Measurements from ENCODE around the gene WEE1. TPM values are rescaled to one million over a fixed set of nuclear protein-coding genes. Genes with fewer than 3 reads are reported as not detected.

Gene WEE1
- total RNA-seq, 1 donor from 2014 or later: 66.4 TPM

DNA sequence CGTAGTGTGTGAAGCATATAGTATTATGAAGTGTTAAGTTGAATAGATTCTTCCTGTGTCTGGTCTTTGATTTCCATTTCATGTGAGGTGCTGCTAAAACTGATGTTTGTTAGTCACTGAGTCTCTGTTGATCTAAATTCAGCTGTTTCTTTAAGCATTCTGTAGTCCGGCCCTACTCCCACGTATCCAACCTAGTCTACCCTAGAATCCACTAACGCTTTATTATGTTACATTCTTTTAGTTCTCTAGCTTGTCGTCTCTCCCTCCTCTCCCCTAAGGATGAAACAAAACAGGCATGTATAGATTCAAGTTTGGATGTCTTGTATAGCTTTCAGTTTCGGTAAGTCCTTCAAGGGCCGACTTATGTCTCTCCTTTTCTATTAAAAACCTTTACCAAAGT is 4.1 kb downstream of the WEE1 start:
- peaks cover 23% of the 10 kb centered on the region for H3K36me3 Mint-ChIP-seq
- peak overlapping the region; percentile 93 for H3K4me3 Mint-ChIP-seq
- no peaks in the 10 kb centered on the region for H3K9me3 Mint-ChIP-seq
- H3K4me1 Mint-ChIP-seq: peaks cover 40% of the 10 kb centered on the region
- H3K27ac Mint-ChIP-seq: peak overlapping the region; percentile 96
- no peak for TF ChIP-seq CTCF (IDR thresholded peaks at IDR 0.05; ENCODE audit: unreplicated experiment)
- no peaks in the 10 kb centered on the region for H3K27me3 Mint-ChIP-seq (ENCODE audit: low read depth)
- no peak for DNase-seq (ENCODE audit: low spot score in 2 of 2, unreplicated experiment in 2 of 2)

DNA sequence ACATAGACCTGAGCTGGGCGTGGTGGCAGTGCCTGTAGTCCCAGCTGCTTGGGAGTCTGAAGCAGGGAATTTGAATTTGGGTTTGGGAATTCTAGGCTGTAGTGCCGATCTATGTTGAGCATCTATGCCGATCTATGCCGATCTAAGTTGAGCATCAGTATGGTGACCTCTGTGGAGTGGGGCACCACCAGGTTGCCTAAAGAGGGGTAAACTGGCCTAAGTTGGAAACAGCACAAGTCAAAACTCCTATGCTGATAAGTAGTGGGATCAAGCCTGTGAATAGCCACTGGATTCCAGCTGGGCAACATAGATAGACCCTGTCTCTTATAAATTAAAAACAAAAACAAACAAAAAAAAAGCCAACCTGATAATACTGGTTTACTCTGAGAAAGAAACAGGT is 7.4 kb downstream of the WEE1 start:
- H3K36me3 Mint-ChIP-seq: peaks cover 37% of the 10 kb centered on the region
- no peak overlapping the region for H3K4me3 Mint-ChIP-seq
- H3K4me1 Mint-ChIP-seq: peaks cover 32% of the 10 kb centered on the region
- no peaks in the 10 kb centered on the region for H3K27me3 Mint-ChIP-seq (ENCODE audit: low read depth)
- no peak for TF ChIP-seq CTCF (IDR thresholded peaks at IDR 0.05; ENCODE audit: unreplicated experiment)
- H3K27ac Mint-ChIP-seq: peak overlapping the region; percentile 82
- no peaks in the 10 kb centered on the region for H3K9me3 Mint-ChIP-seq
- no peak for DNase-seq (ENCODE audit: low spot score in 2 of 2, unreplicated experiment in 2 of 2)

DNA sequence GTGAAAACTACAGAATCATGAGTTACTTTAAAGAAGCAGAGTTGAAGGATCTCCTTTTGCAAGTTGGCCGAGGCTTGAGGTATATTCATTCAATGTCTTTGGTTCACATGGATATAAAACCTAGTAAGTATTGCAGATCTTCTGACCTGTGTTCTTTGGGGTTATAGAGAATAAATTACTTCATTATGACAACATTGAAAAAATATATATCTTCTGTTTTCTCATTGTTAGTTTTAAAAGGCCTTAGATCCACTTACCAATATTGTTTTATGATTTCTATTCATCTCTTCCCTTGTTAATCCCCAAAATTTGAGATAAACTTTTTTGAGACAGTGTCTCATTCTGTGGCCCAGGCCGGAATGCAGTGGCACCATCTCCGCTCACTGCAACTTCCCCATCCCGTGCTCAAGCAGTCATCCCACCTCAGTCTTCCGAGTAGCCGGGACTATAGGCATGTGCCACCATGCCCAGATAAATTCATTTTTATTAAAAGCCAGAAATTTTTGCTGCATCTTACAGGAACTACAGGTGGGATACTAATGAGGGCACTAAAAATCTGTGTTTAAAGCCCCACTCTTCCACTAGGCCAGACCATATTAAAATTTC is 8.2 kb downstream of the WEE1 start:
- no peak for TF ChIP-seq CTCF (IDR thresholded peaks at IDR 0.05; ENCODE audit: unreplicated experiment)
- Mint-ChIP-seq H3K27ac (no peak overlapping the region), H3K27me3 (ENCODE audit: low read depth) (no peaks in the 10 kb centered on the region), H3K4me3 (no peak overlapping the region), H3K4me1 (peaks cover 26% of the 10 kb centered on the region), H3K36me3 (peaks cover 43% of the 10 kb centered on the region), H3K9me3 (no peaks in the 10 kb centered on the region)
- DNase-seq (ENCODE audit: low spot score in 2 of 2, unreplicated experiment in 2 of 2): no peak

- no peak for TF ChIP-seq CTCF (IDR thresholded peaks at IDR 0.05; ENCODE audit: unreplicated experiment)
- H3K36me3 Mint-ChIP-seq: peaks cover 29% of the 10 kb centered on the region
- H3K4me3 Mint-ChIP-seq: no peak overlapping the region
- no peaks in the 10 kb centered on the region for H3K27me3 Mint-ChIP-seq (ENCODE audit: low read depth)
- no peaks in the 10 kb centered on the region for H3K9me3 Mint-ChIP-seq
- peaks cover 14% of the 10 kb centered on the region for H3K4me1 Mint-ChIP-seq
- no peak for DNase-seq (ENCODE audit: low spot score in 2 of 2, unreplicated experiment in 2 of 2)
- no peak overlapping the region for H3K27ac Mint-ChIP-seq
Observed at GRCh38 chr11:9590717-9591116, 17.2 kb downstream of the WEE1 start.

GRCh38 chr11:9594267-9595046 is 21.0 kb downstream of the WEE1 start:
- H3K36me3 Mint-ChIP-seq: peaks cover 5% of the 10 kb centered on the region
- H3K4me3 Mint-ChIP-seq: no peak overlapping the region
- no peaks in the 10 kb centered on the region for H3K9me3 Mint-ChIP-seq
- DNase-seq (ENCODE audit: low spot score in 2 of 2, unreplicated experiment in 2 of 2): no peak
- H3K4me1 Mint-ChIP-seq: peaks cover under 1% of the 10 kb centered on the region
- no peaks in the 10 kb centered on the region for H3K27me3 Mint-ChIP-seq (ENCODE audit: low read depth)
- no peak overlapping the region for H3K27ac Mint-ChIP-seq
- no peak for TF ChIP-seq CTCF (IDR thresholded peaks at IDR 0.05; ENCODE audit: unreplicated experiment)
